PFSK-1 (cell line): ENCODE results near the gene SLCO2B1.

ENCODE experiments used
- POLR2AphosphoS5 ChIP-seq: IDR thresholded peaks from 2 replicates; pipeline ENCODE4 v1.6.1; 2012; ENCODE audit warnings: low read depth, mild to moderate bottlenecking, control low read depth, low read length, moderate library complexity
- REST ChIP-seq, 2 experiments: IDR thresholded peaks; 2 replicates each; pipeline versions ENCODE4 v1.6.1 to v1.8.0; 2011 to 2012; ENCODE audit warnings: low read depth in 2 of 2, low read length in 2 of 2, control low read depth in 1 of 2, inconsistent platforms in 1 of 2, mild to moderate bottlenecking in 1 of 2, moderate library complexity in 1 of 2; ENCODE audit not compliant: insufficient read depth in 1 of 2
- SIN3A ChIP-seq: IDR thresholded peaks from 2 replicates; pipeline ENCODE4 v1.6.1; 2012; ENCODE audit warnings: mild to moderate bottlenecking, low read length, moderate library complexity, borderline replicate concordance; ENCODE audit not compliant: insufficient read depth
- TAF1 ChIP-seq: IDR thresholded peaks from 2 replicates; pipeline ENCODE4 v1.6.1; 2012; ENCODE audit warnings: low read length, control low read depth, borderline replicate concordance; ENCODE audit not compliant: insufficient read depth

- TF ChIP-seq REST (IDR thresholded peaks at IDR 0.05; ENCODE audit: insufficient read depth in 1 of 2, low read depth in 2 of 2, low read length in 2 of 2) = no peak
- TF ChIP-seq POLR2AphosphoS5 = no peak
- no peak for TF ChIP-seq TAF1
- TF ChIP-seq SIN3A = no peak
Observed at GRCh38 chr11:75203641-75204011, 52.7 kb downstream of the SLCO2B1 start.
